Stimulated activated CD8-positive, alpha-beta memory T cell treated with anti-CD3 and anti-CD28 coated beads, Interleukin-7, amount 100 ng/mL, for 1 hour (primary cell): Measurements from ENCODE around the gene TMIGD1.

Experiments used
- DNase-seq, 2 donors: peaks; one replicate each; pipeline ENCODE4 v3.0.0-alpha.2; 2020; ENCODE audit warnings: low read depth in 2 of 2

TMIGD1 gene, protein sequence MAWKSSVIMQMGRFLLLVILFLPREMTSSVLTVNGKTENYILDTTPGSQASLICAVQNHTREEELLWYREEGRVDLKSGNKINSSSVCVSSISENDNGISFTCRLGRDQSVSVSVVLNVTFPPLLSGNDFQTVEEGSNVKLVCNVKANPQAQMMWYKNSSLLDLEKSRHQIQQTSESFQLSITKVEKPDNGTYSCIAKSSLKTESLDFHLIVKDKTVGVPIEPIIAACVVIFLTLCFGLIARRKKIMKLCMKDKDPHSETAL

DNA sequence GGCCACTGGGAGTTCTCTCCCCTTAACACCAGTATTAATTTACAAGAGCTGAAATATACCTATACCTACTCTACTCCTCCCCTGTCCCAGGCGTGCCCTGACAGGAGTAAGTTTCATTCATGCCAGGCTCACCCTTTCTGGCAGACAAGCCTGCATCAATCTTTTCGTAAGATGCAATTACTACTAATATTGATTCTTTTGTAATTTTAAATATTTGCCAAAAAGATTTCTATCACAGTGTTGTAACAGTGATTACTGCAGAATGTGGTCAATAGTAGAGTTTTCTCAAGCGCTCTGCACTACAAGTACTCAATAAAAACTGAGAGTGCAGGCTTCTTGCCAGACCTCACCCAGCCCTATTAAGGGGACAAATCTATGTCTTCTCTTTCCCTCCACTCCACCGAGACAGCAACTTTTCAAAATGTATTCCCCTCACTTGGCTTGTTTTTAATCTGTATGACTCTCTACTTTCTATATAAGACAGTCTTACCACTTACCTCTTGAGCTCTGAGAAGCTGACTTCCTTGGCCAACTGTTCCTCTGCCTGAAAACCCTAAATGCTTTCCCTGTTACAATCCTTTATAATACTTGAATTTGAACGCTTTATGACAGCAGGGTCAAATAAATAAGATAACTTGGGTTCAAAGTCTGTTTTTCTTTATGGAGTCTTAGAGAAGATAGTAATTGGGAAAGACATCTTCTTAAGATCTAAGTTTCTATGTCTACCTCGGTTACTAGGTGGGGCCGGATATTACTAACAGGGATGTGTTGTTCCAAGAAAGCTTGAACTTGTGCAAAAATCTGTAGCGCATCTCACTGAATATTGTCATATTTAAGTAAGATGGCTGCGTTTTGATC lies at the start of gene TMIGD1:
TSS of gene TMIGD1 (minus strand) at position 555 of the 858 bp plus-strand sequence. CDS start 1,924 bp downstream, outside the sequence.
- no peak for DNase-seq

DNA sequence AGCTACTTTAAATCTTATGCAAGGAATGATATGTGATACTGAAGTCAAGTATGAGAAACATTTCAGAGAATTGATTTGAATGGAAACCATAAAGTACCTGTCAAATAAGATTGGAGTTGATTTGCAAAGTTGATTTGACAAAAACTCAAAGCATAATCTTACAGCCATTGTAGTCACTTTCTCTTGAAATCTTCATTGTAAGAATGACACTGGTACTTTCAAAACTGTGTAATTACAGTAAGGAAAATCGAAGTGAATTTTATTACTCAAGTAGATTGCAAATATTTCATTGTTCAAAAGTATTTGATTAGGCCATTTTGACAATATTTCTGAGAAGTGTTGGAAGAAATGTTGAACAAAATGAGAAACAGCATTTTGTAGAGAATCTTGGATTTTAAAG lies 48.5 kb upstream of the TMIGD1 start:
- DNase-seq: no peak

DNA sequence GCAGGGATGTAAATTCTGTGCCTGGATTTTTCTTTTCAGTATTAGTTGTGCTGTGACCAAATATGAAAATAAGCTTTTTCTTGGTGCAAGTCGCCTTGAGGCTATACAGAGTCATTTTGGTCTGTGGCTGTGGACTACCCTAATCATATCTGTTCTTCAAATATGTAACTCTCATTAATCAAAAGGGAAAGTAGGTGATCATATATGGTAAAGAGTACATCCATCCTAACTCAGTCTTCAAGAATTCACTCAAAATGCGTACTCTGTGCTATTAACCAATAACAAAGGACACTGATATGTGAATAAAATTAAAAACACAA lies 47.4 kb upstream of the TMIGD1 start:
- DNase-seq: no peak

DNA sequence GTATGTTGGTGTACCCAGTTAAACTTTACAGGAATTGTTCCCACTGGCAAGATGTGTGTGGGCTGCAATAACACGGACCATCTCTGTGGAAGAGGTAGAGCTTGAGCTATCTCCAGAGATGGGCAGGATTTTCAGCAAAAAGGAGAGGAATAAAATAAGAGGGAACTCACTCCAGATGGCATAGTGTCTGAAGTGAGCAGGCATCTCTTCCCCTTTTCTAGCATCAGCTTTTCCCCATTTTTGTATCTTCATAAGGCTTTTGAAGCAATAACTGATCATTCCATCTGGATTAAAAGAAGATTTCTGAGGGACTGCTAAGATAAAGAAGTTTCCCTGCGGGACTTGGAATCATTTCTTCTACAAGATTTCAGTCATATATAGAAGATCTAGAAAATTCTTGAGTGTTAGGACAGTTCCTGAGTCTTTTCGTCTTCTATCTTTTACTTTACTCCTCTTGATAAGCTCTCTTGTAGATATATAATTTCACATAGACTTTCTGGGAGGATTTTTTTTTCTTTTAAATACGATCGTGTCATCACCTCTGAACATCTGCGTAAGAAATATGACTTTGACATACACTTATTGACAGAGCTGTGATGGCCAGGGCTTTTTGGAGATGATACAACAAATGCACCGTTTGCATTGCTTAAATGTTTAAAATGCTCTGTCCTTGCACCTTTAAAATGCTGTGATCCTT lies 46.9 kb upstream of the TMIGD1 start:
- DNase-seq: no peak

DNA sequence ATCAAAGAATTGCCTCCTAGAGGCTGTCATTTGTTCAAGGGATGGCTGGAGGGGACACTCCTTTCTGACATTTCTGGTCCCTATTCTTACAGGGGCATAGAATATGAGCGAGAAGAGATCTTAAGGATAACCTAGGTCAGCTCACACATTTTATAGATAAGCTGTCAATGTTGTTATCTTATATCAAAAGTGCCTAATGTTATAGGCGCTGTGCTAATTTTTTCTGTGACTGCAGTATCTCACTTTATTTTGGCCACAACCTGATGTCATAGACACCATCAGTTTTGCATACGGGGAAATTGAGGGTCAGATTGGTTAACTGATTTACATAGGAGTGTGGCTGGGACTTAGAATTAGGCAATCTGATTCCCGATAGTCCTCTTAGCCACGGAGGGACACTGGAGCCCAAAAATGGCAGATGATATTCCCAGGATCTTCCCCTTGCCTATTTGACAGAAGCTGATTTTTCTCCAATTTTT lies 46.1 kb upstream of the TMIGD1 start:
- DNase-seq: no peak

DNA sequence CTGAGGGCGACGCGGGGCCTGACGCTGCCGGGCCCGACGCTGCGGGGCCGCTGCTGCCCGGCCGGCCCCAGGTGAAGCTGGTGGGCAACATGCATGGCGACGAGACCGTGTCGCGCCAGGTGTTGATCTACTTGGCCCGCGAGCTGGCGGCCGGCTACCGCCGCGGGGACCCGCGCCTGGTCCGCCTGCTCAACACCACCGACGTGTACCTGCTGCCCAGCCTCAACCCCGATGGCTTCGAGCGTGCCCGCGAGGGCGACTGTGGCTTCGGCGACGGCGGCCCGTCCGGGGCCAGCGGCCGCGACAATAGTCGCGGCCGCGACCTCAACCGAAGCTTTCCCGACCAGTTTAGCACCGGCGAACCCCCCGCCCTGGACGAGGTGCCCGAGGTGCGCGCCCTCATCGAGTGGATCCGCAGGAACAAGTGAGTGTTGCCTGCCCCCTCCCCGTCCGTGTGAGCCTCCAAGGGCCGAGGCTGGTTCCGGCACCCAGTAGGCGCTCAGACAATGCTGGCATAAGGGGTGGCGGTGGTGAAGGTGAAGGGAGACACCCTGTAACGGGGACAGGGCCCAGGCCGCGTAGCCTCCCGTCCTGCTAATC lies 45.5 kb upstream of the TMIGD1 start:
- DNase-seq: no peak

DNA sequence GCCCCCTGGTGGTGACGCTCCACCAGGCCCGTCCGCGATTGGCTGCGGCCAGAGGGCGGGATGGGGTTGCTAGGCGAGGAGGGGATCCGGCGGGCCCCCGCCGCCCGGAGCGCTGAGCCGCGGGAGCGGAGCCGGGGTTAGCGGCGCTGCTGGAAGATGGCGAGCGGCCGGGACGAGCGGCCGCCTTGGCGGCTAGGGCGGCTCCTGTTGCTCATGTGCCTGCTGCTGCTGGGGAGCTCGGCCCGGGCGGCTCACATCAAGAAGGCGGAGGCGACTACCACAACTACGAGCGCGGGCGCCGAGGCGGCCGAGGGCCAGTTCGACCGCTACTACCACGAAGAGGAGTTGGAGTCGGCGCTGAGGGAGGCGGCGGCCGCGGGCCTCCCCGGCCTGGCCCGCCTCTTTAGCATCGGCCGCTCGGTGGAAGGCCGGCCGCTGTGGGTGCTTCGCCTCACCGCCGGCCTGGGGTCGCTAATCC lies 45.0 kb upstream of the TMIGD1 start, which contains the start of gene CPD:
TSS of gene CPD (plus strand) at position 103 of the 478 bp plus-strand sequence. CDS start at position 157, 54 bp downstream.
- peak; percentile 93 to 97 for DNase-seq

DNA sequence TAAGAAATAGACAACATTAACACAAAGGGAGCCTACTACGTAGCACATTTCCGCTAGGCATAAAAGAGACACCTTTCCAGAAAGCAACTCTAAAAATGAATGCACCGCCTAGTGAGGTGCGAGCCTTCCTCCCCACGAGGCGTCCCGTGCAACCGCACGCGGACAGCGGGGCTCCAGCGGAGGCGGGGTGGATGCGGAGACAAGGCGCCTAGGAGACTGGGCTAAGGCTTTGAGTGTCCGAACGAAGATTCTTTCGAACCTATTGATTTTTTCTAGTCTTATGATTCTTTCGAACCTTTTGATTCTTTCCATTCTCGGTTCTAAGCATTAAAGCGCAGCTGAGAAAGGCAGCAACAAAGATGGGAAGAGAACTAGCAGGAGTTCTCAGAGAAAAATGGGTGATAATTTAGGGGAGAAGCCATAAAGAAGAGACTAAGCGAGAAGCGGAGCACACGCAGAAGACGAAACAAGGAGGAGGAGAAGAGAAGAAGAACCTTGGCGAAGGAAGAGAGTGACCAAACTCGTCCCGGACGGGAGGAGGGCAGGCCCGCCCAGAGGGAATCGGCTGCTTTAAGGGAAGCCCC lies 44.5 kb upstream of the TMIGD1 start:
- peak in 1 of 2 donors; percentile 23 for DNase-seq

DNA sequence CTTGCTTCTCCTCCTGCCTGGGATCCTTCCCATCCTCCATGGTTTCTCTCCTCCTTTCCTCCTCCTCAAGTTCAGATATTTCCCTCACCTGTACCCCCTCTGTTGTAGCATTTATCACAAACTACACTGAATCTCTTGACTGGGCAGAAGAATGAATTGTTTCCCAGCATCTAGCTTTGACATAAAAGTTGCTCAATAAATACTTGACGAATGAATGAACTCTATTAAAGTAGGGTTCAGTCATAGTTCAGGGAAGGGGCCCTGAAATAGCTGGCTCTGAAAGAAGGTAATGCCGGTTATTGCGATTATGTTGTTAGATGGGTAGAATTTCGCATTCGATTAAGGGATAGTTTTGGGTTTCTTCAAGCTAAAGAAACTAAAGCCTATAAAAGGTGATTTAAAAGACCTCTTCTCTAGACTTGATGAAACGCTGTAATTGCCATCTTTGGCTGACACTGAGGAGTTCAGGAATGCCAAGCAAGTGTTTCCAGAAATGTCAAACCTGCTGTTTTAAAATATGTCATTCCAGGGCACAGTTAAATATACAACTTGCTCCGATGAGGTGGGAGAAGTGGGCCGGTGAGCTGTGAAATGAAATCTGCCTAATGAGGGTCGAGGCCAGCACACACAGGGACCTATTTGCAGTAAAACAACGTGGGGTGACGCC lies 43.9 kb upstream of the TMIGD1 start:
- no peak for DNase-seq

DNA sequence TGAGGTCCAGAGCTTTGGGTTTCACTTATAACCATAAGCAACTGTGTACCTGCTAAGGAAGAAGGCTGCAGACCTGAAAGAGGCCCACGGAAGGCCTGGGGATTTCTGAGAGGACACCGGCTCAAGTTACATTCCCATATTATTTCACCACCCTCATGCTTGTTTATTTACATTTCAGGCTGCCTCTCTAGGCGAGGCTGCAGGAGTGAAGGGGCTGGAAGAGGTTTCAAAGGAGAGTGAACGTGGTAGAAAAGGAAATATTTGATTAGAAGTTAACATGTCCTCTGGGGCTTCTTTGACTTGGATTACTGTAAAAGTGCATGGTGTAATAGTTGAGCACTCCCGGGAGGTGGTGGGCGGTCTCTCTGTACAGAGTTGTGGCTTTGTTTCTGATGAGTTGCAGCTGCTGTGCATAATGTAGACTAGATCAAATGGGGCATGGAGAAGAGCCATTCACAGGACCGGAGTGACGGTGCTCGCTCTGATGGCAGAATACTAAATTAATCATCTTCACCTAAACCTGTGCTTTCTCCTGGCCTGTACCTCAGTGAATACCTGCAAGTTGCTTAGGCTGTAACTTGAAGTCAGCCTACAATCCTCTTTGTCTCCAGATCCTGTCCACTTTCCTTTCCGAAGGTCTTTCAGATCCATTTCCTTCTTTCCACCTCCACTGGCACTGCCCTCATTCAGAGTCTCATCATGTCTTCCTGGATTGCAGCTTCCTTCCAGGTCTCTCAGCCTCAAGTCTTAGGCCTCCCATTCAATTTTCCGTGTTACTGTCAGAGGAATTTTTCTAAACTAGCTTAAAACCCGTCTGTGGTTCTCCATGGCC lies 43.0 kb upstream of the TMIGD1 start:
- no peak for DNase-seq

DNA sequence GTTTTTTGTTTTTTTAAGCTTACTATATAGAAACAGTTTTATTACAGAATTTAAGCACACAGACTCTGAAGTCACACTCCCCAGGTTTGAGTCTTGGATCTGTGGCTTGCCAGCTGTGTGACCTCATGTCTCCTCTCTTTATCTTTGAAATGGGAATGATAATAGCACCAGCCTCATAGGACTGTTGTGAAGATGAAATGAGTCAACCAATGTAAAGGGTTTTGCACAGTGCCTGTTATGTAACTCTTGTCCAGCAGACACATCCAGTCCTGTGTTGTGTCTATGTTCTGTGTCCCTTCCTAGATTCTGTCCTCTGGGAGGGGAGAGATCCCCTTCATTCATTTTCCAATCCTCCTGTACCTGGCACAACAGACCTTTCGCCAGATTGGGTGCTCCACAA lies 41.8 kb upstream of the TMIGD1 start:
- no peak for DNase-seq

DNA sequence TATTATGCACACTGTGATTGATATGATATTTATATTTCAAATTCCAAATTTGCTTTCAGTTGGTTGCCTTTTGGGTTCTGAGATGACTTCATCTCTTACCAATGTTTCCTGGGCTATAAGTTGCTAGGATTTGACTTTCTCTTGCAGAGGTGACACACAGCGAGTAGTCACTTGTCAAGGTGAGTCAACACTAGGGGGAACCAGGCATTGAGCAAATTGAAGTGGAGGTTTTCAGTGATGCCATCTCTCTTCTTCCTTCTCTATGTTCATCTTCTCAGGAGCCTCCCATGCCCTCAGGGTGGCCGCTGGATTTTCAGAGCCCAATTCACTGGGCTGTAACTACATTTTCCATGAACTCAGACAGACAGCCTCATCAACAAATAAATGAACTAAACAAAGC lies 38.9 kb upstream of the TMIGD1 start:
- no peak for DNase-seq

DNA sequence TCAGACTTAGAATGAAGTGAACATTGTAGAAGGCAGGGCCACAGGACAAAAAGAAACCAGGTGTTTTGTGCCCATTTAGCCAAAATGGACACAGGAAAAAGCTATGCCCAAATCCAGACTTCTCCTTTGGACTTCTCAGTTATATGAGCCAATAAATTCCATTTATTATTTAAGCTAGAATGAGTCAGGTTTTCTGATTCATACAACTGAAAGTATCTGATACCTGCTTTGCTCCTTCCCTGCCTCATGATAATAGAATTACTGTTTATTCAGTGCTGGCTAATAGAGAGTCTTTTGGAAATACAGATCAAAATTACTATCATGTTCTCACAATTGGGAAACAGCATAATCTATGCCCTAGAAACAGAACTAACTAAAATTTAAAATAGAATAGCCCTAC lies 36.1 kb upstream of the TMIGD1 start:
- DNase-seq: no peak

DNA sequence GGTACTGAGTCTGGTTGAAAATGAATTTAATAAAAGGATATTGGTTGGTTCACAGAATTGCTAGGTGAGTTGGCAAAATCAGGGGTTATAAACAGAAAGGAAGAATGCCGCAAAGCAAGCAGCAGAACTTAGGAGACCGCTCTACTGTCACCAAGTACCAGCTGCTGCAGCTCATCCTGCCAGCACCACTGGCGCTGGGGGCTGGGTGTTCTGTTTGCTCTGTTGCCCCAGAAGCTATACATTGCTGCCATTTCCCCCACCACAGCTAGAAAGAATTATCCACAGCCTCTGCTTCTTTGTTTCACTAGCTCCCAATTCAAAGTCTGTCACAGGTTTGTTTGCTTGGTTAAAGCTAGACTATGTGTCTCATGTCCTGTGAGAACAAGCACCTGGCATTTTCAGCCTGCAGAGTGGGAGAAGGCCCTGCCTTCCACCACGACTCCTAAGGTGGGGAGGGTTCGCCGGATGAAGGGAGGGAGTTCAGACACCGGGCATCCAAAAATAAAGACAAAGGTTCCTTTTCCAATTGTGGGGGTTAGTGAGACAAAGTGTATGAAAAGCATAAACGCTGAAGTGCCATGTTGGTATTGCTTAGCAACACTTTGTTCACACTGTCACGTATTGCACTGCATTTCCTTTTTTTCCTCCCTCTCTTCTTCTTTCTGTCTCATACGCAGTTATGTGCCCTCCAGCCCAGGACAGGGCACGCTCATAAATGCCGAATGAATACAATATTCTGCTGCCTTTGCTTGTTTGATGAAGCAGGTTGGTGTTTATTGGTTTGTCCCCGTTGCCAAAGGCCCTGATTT lies 35.3 kb upstream of the TMIGD1 start:
- no peak for DNase-seq

DNA sequence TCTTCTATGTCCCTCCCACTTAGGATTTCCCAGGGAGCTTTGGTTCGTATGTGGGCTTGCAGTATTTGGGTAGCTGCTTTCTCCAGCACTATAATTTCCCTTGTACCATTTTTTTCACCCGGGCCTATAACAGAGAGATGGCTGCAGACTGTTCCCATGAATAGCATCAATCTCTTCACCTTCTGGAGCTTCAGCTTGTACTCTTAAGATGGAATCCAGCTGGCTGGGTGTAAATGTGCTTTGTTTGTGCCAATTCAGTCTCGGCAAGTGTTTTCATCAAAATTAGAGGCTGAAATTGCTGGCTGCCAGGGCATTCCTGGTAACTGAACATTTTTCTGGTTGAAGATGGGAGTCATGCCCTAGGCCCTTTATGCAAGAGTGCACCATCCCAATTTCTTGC lies 32.7 kb upstream of the TMIGD1 start:
- no peak for DNase-seq

DNA sequence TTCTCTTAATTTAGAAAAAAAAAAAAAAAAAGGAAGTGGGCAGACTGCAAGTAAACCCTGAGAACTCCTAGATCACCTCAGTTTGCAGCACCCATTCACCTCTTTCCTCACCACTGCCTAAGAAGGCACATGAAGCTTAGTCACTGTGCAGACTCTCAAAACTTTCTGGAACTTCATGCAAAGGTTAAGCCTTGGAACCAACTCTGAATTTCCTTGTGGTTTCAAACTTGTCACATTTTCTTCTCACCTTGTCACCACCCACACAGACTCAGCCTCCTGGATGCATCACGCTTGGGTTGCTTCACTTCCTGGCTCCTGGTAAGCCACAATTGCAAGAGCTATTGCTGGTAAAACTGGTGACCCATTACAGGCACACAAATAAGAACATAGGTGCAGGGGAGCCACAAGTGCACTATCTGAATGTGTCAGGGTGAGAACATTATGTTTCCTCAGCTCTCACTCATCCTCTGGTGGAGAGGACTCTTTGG lies 29.9 kb upstream of the TMIGD1 start:
- peak; percentile 43 to 67 for DNase-seq

DNA sequence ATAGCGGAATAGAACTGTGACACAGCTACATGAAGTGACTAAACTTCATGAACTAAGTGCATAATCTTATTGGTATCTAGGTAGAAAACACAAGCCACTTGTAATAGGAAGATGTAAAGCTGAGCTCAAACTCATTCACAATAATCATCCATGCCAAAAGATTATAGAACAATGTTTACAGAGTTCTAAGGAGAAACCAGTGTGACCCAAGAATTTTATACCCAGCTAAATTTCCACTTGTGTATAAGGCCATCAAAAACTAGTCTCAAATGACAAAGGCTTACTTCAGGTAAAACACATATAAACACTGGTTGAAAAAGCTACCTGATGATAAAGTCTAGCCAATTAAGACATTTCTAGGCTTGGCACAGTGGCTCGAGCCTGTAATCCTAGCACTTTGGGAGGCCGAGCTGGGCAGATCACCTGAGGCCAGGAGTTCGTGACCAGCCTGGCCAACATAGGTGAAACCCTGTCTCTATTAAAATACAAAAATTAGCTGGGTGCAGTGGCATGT lies 28.0 kb upstream of the TMIGD1 start:
- no peak for DNase-seq

DNA sequence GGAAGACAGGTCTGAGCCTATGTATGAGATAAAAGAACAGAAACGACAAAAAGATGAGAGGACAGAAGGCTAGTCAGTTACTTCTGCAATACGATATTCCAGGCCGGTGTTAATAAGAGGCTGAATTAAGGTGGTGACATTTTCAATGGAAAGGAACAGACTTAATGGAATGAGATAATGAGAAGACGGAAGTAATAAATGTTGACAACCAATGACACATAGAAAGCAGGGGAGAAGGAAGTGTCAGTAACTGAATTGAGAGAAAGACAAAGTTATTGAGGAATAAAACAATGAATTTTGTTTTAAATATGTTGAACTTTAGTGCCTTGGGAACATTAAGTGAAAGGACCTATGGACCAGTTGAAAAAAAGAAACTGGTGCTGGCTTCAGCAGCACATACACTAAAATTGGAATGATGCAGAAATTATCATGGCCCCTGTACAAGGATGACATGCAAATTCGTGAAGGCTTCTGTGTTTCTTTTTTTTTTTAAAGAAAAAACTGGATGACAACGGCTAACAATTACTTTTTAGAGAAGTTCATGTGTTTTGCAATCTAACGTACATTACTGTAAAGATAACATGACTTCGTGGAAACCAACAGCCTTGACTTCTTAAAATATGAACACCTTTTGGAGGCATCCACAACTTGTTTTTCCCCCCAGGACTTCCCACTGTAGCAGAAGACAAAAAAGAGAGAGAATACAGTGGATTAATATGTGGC lies 26.4 kb upstream of the TMIGD1 start:
- DNase-seq: no peak
